Adipocyte (in vitro differentiated cells): ENCODE data around the gene STAG1.
"Not testable (repeated sequence)": the region's sequence is repeated elsewhere in the genome, so short reads cannot be mapped to it uniquely, and the experiment has no call there.

Experiments used
- DNase-seq: peaks from one replicate; pipeline ENCODE4 v3.0.0-alpha.2; 2015; ENCODE audit warnings: low read depth
- H3K27me3 ChIP-seq: replicated peaks from 2 replicates; pipeline ENCODE4 v1.7.0; 2013; ENCODE audit warnings: mild to moderate bottlenecking, low read length, moderate library complexity; ENCODE audit not compliant: control insufficient read depth, insufficient read depth
- H3K36me3 ChIP-seq: 2 replicates; pipeline ENCODE4 v1.7.0; 2013; ENCODE audit warnings: low read length, mild to moderate bottlenecking, moderate library complexity; ENCODE audit not compliant: control insufficient read depth, insufficient read depth, severe bottlenecking
- H3K4me1 ChIP-seq: 2 replicates; pipeline ENCODE4 v1.7.0; 2013; ENCODE audit warnings: mild to moderate bottlenecking, low read length, moderate library complexity; ENCODE audit not compliant: control insufficient read depth, insufficient read depth
- H3K4me3 ChIP-seq: 2 replicates; pipeline ENCODE4 v1.7.0; 2013; ENCODE audit warnings: mild to moderate bottlenecking, low read length, moderate library complexity
- H3K9ac ChIP-seq: 2 replicates; pipeline ENCODE4 v1.7.0; 2013; ENCODE audit warnings: mild to moderate bottlenecking, low read length, moderate library complexity
- H3K9me3 ChIP-seq: 2 replicates; pipeline ENCODE4 v1.7.0; 2013; ENCODE audit warnings: mild to moderate bottlenecking, low read length, moderate library complexity; ENCODE audit not compliant: control insufficient read depth

STAG1 gene

DNA sequence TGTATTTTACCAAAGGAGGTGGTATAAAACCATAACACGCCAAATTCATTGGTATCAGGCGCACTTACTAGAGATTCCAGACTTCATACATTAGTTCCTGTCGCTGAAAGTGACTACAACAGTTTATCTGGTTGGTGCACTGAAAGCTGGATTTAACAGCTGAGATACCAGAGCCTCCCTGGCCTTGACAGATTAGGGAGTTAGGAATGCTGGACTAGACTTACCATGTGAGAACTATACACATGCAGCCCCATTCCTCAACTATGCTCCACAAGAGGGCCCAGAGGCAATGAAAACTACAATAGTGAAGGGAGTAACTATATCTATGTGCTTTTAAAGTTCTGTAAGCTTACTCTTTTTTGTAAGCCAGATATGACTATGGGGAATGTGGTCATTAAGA lies 174.4 kb downstream of the STAG1 start:
- DNase-seq, result no peak
- H3K9ac ChIP-seq, result no peak overlapping the region
- peaks cover 4% of the 10 kb centered on the region for H3K4me1 ChIP-seq

DNA sequence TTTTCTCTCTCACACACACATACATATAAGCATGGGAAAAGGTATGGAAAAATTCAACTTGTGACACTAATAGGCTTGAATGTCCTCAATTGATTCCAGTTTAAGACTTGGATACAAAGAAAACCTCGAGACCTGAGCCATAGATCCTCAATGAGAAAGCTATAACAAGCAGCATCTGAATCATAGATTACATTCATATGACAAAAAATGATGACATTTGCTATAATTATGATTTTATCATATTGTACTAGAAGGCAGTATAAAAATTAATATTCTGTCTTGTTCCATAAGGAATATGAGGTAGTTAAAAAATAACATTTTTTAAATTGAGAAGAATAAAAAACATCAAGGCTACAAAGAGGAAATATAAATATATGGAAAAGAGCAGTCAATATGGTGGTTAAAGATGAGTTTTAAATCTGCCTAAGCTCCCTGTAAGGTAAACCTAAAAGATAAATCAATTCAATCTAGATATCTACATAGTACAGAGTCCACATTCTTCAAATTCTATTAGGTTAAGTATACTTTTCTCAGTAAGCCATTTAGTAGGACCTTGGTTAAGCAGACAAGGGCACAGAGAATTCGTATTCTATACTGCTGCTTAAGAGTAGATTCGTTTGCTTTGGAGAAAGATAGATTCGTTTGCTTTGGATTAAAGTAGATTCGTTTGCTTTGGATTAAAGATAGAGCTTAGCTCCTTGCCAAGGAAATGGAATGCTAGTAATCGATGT lies 175.7 kb downstream of the STAG1 start:
- Histone ChIP-seq H3K9ac (no peak overlapping the region), H3K4me3 (no peak overlapping the region), H3K36me3 (no peaks in the 10 kb centered on the region), H3K9me3 (no peaks in the 10 kb centered on the region), H3K27me3 (no peaks in the 10 kb centered on the region), H3K4me1 (peaks cover 5% of the 10 kb centered on the region)
- DNase-seq, result no peak

More for the DNA sequence above, 174.4 kb downstream of the STAG1 start:
- Histone ChIP-seq H3K36me3 (no peaks in the 10 kb centered on the region), H3K27me3 (no peaks in the 10 kb centered on the region), H3K4me3 (no peak overlapping the region), H3K9me3 (no peaks in the 10 kb centered on the region)

DNA sequence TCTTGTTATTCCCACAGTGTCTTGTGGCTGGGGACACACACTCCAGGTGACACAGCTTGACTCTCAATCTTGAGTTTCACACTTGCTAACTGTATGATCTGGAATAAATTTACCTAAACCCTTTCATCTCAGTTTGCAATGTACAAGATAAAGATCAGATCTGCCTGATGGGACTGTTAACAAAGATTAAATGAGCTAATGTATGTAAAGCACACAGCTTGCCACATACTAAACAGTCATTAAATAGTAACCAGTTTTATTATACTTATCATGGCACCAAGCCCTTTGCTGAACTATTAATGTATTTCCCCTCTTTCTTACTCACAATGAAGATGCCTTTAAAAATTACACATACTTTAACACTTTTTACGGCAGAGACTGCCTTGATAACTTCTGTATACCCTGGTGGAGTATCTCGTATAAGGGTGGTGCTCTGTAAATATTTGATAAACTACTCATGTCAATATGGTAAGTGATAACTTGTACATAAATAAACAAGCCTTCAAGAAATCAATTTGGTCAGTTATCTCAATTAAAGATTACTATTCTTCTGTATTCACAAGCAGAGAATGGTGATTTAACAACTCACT lies 184.5 kb downstream of the STAG1 start:
- Histone ChIP-seq H3K27me3 (no peaks in the 10 kb centered on the region), H3K4me3 (no peak overlapping the region), H3K9me3 (no peaks in the 10 kb centered on the region), H3K9ac (no peak overlapping the region), H3K36me3 (peaks cover 20% of the 10 kb centered on the region), H3K4me1 (peaks cover under 1% of the 10 kb centered on the region)
- no peak for DNase-seq

DNA sequence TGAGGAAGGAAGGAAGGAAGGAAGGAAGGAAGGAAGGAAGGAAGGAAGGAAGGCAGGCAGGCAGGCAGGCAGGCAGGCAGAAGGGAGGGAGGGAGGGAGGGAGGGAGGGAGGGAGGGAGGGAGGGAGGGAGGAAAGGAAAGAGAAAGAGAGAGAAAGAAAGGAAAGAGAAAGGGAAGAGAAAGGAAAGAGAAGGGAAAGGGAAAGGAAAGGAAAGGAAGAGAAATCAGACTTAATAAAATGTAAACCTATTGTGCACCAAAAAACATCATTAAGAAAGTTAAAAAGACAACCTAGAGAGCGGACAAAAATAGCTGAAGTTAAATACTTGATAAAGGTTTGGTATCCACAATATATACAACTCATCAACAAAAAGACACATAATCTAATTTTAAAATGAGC lies 187.2 kb downstream of the STAG1 start:
- not testable (repeated sequence) for DNase-seq, H3K9me3 ChIP-seq, H3K4me3 ChIP-seq, H3K27me3 ChIP-seq, H3K4me1 ChIP-seq, H3K9ac ChIP-seq
- peaks cover 20% of the 10 kb centered on the region for H3K36me3 ChIP-seq

DNA sequence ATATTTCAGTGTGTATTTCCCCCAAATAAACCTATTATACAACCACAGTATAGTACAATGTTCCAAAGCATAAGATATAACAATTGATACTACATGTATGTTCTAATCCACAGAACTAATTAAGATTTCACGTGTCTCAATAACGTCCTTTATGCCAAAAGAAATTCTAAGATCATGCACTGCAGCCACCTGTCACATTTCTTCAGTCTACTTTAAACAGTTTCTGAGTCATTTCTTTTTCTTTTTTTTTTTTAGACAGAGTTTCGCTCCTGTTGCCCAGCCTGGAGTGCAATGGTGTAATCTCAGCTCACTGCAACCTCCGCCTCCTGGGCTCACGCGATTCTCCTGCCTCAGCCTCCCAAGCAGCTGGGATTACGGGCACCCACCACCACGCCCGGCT lies 190.2 kb downstream of the STAG1 start:
- H3K9ac ChIP-seq, result no peak overlapping the region
- H3K36me3 ChIP-seq, result peaks cover 8% of the 10 kb centered on the region
- no peaks in the 10 kb centered on the region for H3K27me3 ChIP-seq
- no peaks in the 10 kb centered on the region for H3K9me3 ChIP-seq
- no peaks in the 10 kb centered on the region for H3K4me1 ChIP-seq
- no peak for DNase-seq
- H3K4me3 ChIP-seq, result no peak overlapping the region

DNA sequence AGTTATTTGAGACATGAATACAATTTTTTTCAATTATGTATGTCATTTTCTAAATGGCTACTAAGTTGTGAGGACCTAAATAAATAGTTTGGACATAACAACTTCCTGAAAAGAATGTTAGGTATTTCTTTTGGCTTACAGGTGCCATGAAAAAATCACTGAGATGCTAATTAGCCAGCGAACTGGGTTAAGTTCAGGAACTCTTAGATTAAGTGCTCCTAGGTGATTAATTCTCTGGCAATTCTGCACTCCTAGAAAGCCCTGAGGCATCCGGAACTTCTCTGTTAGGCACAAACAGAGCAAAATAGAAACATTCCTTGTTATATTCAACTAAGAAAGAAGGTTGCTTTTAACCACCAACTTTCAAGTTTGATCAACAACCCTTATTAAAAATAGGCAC lies 192.3 kb downstream of the STAG1 start:
- peak; percentile 14 for DNase-seq
- H3K36me3 ChIP-seq, result no peaks in the 10 kb centered on the region
- no peaks in the 10 kb centered on the region for H3K4me1 ChIP-seq
- no peaks in the 10 kb centered on the region for H3K27me3 ChIP-seq
- H3K4me3 ChIP-seq, result no peak overlapping the region
- H3K9ac ChIP-seq, result no peak overlapping the region
- no peaks in the 10 kb centered on the region for H3K9me3 ChIP-seq

DNA sequence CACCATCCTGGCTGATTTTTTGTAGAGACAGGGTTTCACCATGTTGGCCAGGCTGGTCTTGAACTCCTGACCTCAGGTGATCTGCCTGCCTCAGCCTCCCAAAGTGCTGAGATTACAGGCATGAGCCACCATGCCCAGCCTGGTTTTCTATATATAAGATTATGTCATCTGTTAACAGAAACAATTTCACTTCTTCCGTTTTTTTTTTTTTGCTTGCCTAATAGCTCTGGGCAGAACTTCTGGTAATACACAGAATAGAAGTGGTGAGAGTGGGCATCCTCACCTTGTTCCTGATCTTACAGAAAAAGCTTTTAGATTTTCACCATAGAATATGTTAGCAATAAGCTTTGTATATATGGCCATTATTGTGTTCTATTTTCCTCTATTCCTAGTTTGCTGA lies 202.7 kb downstream of the STAG1 start:
- H3K36me3 ChIP-seq, H3K4me3 ChIP-seq, DNase-seq, H3K9me3 ChIP-seq, H3K4me1 ChIP-seq, H3K27me3 ChIP-seq, H3K9ac ChIP-seq: not testable (repeated sequence)

DNA sequence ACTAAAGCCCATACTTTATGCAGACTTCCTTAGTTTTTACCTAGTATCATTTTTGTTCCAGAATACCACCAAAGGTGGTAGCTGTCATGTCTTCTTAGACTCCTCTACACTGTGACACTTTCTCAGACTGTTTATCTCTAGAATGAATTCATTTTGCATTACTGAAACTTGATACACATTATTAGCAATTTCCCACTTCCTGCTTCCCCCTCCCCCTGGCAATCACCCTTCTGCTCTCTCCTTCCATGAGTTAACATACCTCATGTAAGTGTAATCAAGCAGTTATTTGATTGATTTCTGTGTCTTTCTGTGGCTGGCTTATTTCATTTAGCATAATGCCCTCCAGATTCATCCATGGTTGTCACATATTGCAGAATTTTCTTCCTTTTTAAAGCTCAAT lies 204.9 kb downstream of the STAG1 start:
- H3K9me3 ChIP-seq, result no peaks in the 10 kb centered on the region
- no peak overlapping the region for H3K9ac ChIP-seq
- H3K36me3 ChIP-seq, result no peaks in the 10 kb centered on the region
- no peak overlapping the region for H3K4me3 ChIP-seq
- no peaks in the 10 kb centered on the region for H3K27me3 ChIP-seq
- DNase-seq, result no peak
- H3K4me1 ChIP-seq, result peaks cover 5% of the 10 kb centered on the region

DNA sequence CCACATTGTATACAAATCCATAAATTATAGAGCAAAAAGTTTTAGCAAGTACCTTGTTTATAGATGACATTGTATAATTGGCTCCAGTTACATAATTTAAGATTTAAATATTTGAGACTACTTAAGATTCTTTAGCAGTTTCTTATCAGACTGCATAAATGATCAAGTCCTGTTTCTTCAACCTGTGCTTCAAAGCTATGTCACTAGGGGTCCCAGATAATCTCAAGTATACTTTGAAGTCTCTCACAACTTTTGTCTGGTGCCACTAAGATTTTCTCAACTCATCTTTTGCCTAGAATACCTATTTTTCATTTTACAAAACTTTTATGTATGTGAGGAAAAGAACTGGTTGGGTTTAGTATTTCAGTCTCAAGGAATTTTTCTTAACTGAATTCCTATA lies 205.5 kb downstream of the STAG1 start:
- DNase-seq, result no peak
- Histone ChIP-seq H3K36me3 (no peaks in the 10 kb centered on the region), H3K9ac (no peak overlapping the region), H3K9me3 (no peaks in the 10 kb centered on the region), H3K4me3 (no peak overlapping the region), H3K27me3 (no peaks in the 10 kb centered on the region), H3K4me1 (peaks cover 5% of the 10 kb centered on the region)

DNA sequence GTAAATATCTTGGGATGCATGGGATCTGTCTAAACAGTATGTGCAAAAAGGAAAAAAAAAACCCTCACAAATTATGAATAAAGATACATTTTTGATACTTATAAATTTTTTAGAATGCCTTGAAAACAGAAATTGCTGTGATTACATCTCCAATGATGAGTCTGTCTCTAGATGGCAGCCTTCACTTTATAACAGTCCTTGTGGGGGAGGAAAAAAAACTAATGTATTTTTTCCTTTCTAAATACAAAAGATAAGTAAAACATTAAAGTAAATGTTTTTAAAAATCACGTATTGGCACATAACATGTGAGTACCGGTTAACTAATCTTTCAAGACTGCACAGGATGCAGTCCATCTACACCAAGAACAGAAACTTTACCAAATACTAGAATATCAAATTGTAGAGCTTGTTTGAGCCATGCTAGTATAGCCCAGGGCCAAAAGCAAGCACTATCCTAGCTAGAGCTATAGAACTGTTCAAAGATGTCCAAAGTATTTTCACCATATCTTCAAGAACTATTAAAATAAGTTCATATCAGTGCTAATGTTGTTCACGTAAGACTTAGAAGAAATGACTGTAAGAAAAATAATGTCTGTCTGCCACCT lies 206.4 kb downstream of the STAG1 start:
- no peak overlapping the region for H3K9ac ChIP-seq
- no peaks in the 10 kb centered on the region for H3K27me3 ChIP-seq
- H3K9me3 ChIP-seq, result no peaks in the 10 kb centered on the region
- no peaks in the 10 kb centered on the region for H3K36me3 ChIP-seq
- H3K4me1 ChIP-seq, result peaks cover 5% of the 10 kb centered on the region
- no peak overlapping the region for H3K4me3 ChIP-seq
- peak; percentile 54 for DNase-seq

DNA sequence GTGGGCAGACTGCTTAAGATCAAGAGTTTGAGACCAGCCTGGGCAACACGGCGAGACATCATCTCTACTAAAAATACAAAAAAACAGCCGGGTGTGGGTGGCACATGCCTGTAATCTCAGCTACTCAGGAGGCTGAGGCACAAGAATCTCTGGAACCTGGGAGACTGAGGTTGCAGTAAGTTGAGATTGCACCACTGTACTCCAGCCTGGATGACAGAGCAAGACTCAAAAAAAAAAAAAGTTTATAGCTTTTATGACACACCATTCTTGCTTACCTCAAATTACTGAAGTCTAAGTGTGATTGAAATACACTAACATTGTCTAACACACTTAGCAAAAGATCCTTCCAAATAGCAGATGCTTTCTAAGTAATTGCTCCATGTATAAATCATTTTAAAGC lies 207.6 kb downstream of the STAG1 start:
- H3K9me3 ChIP-seq, result no peaks in the 10 kb centered on the region
- H3K9ac ChIP-seq, result no peak overlapping the region
- H3K4me3 ChIP-seq, result no peak overlapping the region
- H3K4me1 ChIP-seq, result peaks cover 5% of the 10 kb centered on the region
- no peaks in the 10 kb centered on the region for H3K36me3 ChIP-seq
- no peaks in the 10 kb centered on the region for H3K27me3 ChIP-seq
- DNase-seq, result peak; percentile 3
